PFSK-1 (cell line): ENCODE measurements around the gene CCDC50.

Experiments
- POLR2AphosphoS5 ChIP-seq: IDR thresholded peaks from 2 replicates; pipeline ENCODE4 v1.6.1; 2012; ENCODE audit warnings: low read depth, mild to moderate bottlenecking, control low read depth, low read length, moderate library complexity
- SIN3A ChIP-seq: IDR thresholded peaks from 2 replicates; pipeline ENCODE4 v1.6.1; 2012; ENCODE audit warnings: mild to moderate bottlenecking, low read length, moderate library complexity, borderline replicate concordance; ENCODE audit not compliant: insufficient read depth
- TAF1 ChIP-seq: IDR thresholded peaks from 2 replicates; pipeline ENCODE4 v1.6.1; 2012; ENCODE audit warnings: low read length, control low read depth, borderline replicate concordance; ENCODE audit not compliant: insufficient read depth

DNA sequence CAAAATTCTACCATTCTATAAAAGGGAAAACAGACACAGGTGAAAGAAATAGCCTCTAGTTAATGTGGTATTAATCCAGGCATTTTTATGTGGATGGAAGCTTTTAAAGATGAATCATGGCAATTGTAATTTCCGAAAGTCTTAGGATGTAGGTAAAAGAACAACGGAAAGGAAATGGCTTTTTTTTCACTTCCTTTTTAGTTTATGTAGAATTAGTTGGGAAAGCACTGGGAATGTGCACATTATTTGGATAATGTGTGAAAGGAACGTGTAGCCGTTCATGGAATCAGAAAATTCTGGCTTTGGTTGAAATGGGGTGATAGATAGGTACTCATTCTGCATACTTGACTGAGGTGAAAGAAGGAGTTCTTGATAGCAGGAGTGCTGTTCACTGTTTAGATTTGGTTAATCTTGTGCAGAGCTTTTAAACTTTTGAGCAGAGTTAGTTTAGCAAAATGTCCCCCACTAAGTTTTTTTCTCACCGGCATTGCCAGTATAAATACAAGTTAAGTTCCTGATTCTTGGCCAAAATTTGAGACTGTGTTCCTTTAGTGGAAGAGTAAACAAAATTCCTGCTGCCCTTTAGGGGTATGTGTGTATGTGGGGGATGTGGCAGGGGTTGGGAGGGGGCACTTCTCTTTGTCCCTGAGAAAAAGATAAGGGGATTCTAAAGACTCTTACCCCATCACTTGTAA is 21.3 kb downstream of the CCDC50 start:
- TF ChIP-seq POLR2AphosphoS5 (no peak), TAF1 (no peak), SIN3A (no peak)
